ENCODE measurements around the gene NPAT.

NPAT gene

DNA sequence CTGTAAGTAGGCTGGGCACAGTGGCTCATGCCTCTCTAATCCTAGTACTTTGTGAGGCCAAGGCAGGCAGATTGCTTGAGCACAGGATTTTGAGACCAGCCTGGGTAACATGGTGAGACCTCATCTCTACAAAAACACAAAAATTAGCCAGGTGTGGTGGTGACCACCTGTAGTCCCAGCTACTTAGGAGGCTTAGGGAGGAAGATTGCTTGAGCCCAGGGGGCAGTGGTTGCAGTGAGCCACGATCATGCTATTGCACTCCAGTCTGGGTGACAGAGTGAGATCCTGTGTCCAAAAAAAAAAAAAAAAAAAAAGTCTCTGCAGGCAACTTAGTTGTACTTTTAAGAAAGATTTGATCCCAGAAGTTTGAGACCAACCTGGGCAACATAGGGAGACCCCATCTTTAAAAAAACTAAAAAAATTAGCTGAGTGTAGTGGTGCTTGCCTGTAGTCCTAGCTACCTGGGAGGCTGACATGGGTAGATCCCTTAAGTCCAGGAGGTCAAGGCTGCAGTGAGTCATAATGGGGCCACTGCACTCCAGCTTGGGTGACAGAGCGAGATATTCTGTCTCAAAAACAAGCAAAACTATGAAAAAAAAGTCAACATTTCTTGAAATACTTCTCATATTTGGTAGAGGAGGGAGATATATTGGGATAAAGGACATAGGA lies 11.0 kb upstream of the NPAT start:
- H3K9me3 ChIP-seq (ENCODE audit: insufficient read depth, low read depth, low read length), result no peaks in the 10 kb centered on the region
- H3K27me3 ChIP-seq (ENCODE audit: insufficient read depth, low read length), result no peaks in the 10 kb centered on the region
- H3K27ac ChIP-seq (ENCODE audit: low read depth, low read length), result no peak overlapping the region
- no peak overlapping the region for H3K9ac ChIP-seq (ENCODE audit: low read depth, low read length)
- peaks cover 91% of the 10 kb centered on the region for H3K36me3 ChIP-seq (ENCODE audit: insufficient read depth, low read length)
- WGBS, result 94% methylated on average over 2 of the region's 2 CpGs
- no peaks in the 10 kb centered on the region for H3K4me1 ChIP-seq (ENCODE audit: insufficient read depth, low read length)
- H3K4me3 ChIP-seq (ENCODE audit: low read length), result no peak overlapping the region

DNA sequence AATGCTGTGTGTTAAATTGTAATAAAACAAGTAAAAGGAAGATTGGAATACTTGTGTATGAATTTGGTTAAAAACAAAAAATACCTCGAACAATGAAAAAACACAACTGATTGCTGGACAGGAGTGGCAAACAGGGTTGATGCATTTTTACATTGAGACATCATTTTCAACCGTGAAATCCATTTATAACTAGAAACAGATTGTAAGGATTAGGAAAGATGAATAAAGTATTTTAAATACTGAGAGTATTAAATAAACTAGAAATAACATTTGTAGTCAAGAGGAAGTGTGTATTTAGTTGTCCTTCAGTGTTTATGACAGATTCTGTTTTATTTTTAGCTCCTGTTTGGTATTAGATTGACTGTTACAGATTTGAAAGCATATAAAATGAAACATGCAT lies 5.8 kb upstream of the NPAT start:
- H3K27ac ChIP-seq (ENCODE audit: low read depth, low read length), result no peak overlapping the region
- 100% methylated on average over 2 of the region's 2 CpGs for WGBS
- no peak overlapping the region for H3K9ac ChIP-seq (ENCODE audit: low read depth, low read length)
- no peaks in the 10 kb centered on the region for H3K9me3 ChIP-seq (ENCODE audit: insufficient read depth, low read depth, low read length)
- H3K4me1 ChIP-seq (ENCODE audit: insufficient read depth, low read length), result peaks cover 13% of the 10 kb centered on the region; the same call in 1 of the 2 replicates
- H3K36me3 ChIP-seq (ENCODE audit: insufficient read depth, low read length), result peaks cover 61% of the 10 kb centered on the region
- H3K27me3 ChIP-seq (ENCODE audit: insufficient read depth, low read length), result no peaks in the 10 kb centered on the region
- H3K4me3 ChIP-seq (ENCODE audit: low read length), result no peak overlapping the region

DNA sequence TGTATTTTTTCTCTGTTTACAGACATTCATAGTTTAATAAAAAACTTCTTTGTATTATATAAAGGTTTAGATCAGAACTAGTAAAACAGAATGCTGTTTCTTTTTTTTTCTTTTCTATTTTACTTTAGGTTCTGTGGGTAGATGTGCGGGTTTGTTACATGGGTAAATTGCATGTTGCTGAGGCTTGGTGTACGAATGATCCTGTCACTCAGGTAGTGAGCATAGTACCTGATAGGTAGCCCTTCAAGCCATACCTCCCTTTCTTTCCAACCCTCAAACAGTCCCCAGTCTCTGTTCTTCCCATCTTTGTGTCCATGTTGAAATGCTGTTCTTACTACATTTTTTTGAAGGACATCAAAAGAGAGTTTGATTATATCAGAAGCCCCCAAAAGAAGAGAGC lies 3.6 kb upstream of the NPAT start:
- H3K9ac ChIP-seq (ENCODE audit: low read depth, low read length), result no peak overlapping the region
- 93% methylated on average over 1 of the region's 2 CpGs for WGBS

DNA sequence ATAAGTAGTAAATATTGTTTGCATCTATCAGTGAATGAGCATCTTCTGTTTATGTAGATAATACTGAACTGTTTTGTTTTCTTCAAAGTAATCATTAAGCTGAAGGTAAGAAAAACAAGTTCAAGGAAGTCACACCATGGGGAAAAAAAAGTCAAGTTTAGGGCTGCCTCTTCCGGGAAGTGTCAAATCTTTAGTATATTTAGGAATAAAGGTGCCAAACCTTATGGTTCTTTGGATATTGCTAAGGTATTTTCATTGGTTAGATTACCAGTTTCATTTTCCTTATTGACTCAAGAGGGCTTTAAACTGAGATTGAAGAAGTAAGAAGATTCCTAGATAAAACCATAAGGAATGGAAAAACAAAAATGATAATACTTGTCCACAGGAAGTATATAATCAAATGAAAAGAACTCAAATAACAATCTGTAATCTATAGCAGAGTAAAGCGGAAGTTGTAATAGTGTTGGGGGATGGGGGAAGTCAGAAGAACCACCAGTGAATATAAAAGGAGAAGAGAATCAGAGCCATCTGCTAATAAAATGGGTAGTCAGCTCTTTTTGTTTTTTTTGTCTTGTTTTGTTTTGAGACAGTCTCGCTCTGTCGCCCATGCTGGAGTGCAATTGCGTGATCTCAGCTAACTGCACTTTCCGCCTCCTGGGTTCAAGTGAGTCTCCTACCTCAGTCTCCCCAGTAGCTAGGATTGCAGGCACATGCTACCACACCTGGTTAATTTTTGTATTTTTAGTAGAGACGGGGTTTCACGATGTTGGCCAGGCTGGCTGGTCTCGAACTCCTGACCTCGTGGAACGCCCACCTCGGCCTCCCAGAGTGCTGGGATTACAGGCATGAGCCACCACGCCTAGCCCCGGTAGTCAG lies 2.7 kb upstream of the NPAT start:
- peak overlapping the region; percentile 90 for H3K4me3 ChIP-seq (ENCODE audit: low read length)
- no peak overlapping the region for H3K27ac ChIP-seq (ENCODE audit: low read depth, low read length)
- WGBS, result 91% methylated on average over 14 of the region's 14 CpGs
- no peaks in the 10 kb centered on the region for H3K9me3 ChIP-seq (ENCODE audit: insufficient read depth, low read depth, low read length)
- H3K27me3 ChIP-seq (ENCODE audit: insufficient read depth, low read length), result no peaks in the 10 kb centered on the region
- H3K36me3 ChIP-seq (ENCODE audit: insufficient read depth, low read length), result peaks cover 34% of the 10 kb centered on the region
- H3K4me1 ChIP-seq (ENCODE audit: insufficient read depth, low read length), result peaks cover 26% of the 10 kb centered on the region
- no peak overlapping the region for H3K9ac ChIP-seq (ENCODE audit: low read depth, low read length)

More for the DNA sequence above, 3.6 kb upstream of the NPAT start:
- Histone ChIP-seq H3K9me3 (ENCODE audit: insufficient read depth, low read depth, low read length) (no peaks in the 10 kb centered on the region), H3K4me1 (ENCODE audit: insufficient read depth, low read length) (peaks cover 18% of the 10 kb centered on the region), H3K27me3 (ENCODE audit: insufficient read depth, low read length) (no peaks in the 10 kb centered on the region), H3K36me3 (ENCODE audit: insufficient read depth, low read length) (peaks cover 42% of the 10 kb centered on the region), H3K4me3 (ENCODE audit: low read length) (no peak overlapping the region), H3K27ac (ENCODE audit: low read depth, low read length) (no peak overlapping the region)

- Histone ChIP-seq H3K9me3 (ENCODE audit: insufficient read depth, low read depth, low read length) (no peaks in the 10 kb centered on the region), H3K9ac (ENCODE audit: low read depth, low read length) (no peak overlapping the region), H3K4me3 (ENCODE audit: low read length) (peak overlapping the region; percentile 90), H3K4me1 (ENCODE audit: insufficient read depth, low read length) (peaks cover 34% of the 10 kb centered on the region), H3K27me3 (ENCODE audit: insufficient read depth, low read length) (no peaks in the 10 kb centered on the region), H3K27ac (ENCODE audit: low read depth, low read length) (no peak overlapping the region), H3K36me3 (ENCODE audit: insufficient read depth, low read length) (peaks cover 26% of the 10 kb centered on the region)
- 85% methylated on average over 4 of the region's 4 CpGs for WGBS
Measured at GRCh38 chr11:108224366-108224765, 1.9 kb upstream of the NPAT start.

- Histone ChIP-seq H3K27me3 (ENCODE audit: insufficient read depth, low read length) (no peaks in the 10 kb centered on the region), H3K4me1 (ENCODE audit: insufficient read depth, low read length) (peaks cover 42% of the 10 kb centered on the region), H3K4me3 (ENCODE audit: low read length) (peak overlapping the region; percentile 90), H3K9me3 (ENCODE audit: insufficient read depth, low read depth, low read length) (no peaks in the 10 kb centered on the region), H3K27ac (ENCODE audit: low read depth, low read length) (peak overlapping the region; percentile 93), H3K9ac (ENCODE audit: low read depth, low read length) (peak overlapping the region; percentile 81), H3K36me3 (ENCODE audit: insufficient read depth, low read length) (peaks cover 19% of the 10 kb centered on the region)
- 12% methylated on average over 20 of the region's 20 CpGs for WGBS
Measured at GRCh38 chr11:108223348-108224149, 1.1 kb upstream of the NPAT start.

DNA sequence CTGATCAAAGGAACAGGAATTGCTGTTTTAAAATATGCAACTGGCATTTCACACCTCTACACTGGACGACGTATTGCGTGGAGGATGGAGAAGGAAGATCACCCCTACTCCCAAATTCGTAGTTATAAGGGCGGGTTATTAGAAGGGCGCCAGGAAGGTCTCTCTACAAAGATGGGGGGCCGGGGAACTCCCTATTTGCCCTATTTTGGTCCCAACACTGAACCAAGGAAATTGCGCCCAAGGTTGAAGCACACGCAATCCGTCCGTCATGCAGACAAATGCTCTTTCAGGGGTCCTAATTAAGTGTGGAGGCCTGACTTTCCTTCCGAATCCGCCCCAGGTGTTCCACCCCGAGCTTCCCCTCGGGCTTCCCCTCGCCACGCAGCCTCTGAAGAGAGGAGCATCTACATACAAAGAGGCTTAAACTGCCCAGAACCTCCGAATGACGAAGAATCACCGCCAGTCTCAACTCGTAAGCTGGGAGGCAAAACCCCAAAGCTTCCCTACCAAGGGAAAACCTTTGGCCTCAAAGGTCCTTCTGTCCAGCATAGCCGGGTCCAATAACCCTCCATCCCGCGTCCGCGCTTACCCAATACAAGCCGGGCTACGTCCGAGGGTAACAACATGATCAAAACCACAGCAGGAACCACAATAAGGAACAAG lies 396 bp downstream of the NPAT start:
- WGBS, result under 1% methylated on average over 25 of the region's 29 CpGs
- Histone ChIP-seq H3K4me1 (ENCODE audit: insufficient read depth, low read length) (peaks cover 42% of the 10 kb centered on the region), H3K9ac (ENCODE audit: low read depth, low read length) (peak overlapping the region; percentile 96), H3K27ac (ENCODE audit: low read depth, low read length) (peak overlapping the region; percentile 93), H3K4me3 (ENCODE audit: low read length) (peak overlapping the region; percentile 90), H3K36me3 (ENCODE audit: insufficient read depth, low read length) (peaks cover 11% of the 10 kb centered on the region), H3K27me3 (ENCODE audit: insufficient read depth, low read length) (no peaks in the 10 kb centered on the region), H3K9me3 (ENCODE audit: insufficient read depth, low read depth, low read length) (no peaks in the 10 kb centered on the region)

DNA sequence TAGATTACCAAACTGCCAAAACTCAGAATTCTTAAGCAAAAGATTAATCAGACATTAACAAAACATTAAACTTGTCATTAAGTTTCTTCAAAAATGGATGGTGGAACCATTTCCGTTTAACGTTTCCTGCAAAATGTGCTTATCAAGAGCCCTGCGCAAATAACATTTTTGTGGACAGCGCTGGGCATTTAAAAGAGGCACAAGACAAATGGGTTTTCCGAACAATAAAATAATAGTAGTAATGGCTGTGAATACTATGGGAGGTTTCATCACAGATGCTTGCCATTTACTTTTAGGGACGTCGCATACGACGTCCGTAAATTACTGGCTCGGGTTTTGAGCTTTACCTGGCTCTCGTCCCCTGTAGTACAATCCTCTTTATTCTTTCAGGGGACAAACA lies 1.1 kb downstream of the NPAT start:
- Histone ChIP-seq H3K27me3 (ENCODE audit: insufficient read depth, low read length) (no peaks in the 10 kb centered on the region), H3K36me3 (ENCODE audit: insufficient read depth, low read length) (peaks cover 10% of the 10 kb centered on the region), H3K4me3 (ENCODE audit: low read length) (peak overlapping the region; percentile 90), H3K27ac (ENCODE audit: low read depth, low read length) (peak overlapping the region; percentile 93; the same call in 1 of the 2 replicates), H3K9me3 (ENCODE audit: insufficient read depth, low read depth, low read length) (no peaks in the 10 kb centered on the region), H3K9ac (ENCODE audit: low read depth, low read length) (peak overlapping the region; percentile 96), H3K4me1 (ENCODE audit: insufficient read depth, low read length) (peaks cover 42% of the 10 kb centered on the region)
- 14% methylated on average over 12 of the region's 12 CpGs for WGBS

DNA sequence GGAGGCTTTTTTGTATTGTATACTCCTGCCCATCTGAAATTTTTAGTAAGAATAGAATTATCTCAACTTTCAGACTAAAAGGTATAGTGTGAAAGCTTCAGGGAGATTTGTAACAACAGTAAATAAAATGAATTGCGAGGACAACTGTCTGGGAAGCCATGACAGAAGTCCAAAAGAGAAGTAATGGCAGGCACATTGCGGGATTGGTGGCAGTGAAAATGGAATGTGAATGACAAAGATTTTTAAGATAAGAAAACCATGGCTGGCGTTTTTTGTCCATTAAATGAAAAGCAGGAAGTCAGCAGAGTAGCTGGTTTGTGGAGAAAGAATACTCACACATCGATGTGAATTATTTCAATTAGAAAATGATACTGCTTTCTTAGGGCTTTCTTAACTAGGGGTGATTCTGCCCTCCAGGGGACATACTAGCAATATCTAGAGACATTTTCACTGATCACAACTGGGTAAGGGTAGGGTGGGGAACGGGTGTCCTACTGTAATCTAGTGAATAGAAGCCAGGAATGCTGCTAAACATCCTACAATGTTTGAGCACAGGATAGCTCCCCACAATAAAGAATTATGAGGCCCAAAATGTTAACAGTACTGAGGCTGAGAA lies 1.6 kb downstream of the NPAT start:
- H3K36me3 ChIP-seq (ENCODE audit: insufficient read depth, low read length), result peaks cover 7% of the 10 kb centered on the region; the same call in 1 of the 2 replicates
- no peak overlapping the region for H3K27ac ChIP-seq (ENCODE audit: low read depth, low read length)
- 78% methylated on average over 3 of the region's 5 CpGs for WGBS
- H3K4me1 ChIP-seq (ENCODE audit: insufficient read depth, low read length), result peaks cover 42% of the 10 kb centered on the region
- H3K9me3 ChIP-seq (ENCODE audit: insufficient read depth, low read depth, low read length), result no peaks in the 10 kb centered on the region
- H3K27me3 ChIP-seq (ENCODE audit: insufficient read depth, low read length), result no peaks in the 10 kb centered on the region
- H3K4me3 ChIP-seq (ENCODE audit: low read length), result peak overlapping the region; percentile 90
- peak overlapping the region; percentile 96; the same call in 1 of the 2 replicates for H3K9ac ChIP-seq (ENCODE audit: low read depth, low read length)
